HG02763 (cell line): ENCODE measurements around the gene FGD5.

ENCODE experiments used
- ATAC-seq: cut with Tn5 transposase; IDR thresholded peaks from one replicate; pipeline ENCODE4 v1.9.1; 2021; ENCODE audit warnings: mild to moderate bottlenecking, moderate library complexity; ENCODE audit not compliant: unreplicated experiment

Gene FGD5

DNA sequence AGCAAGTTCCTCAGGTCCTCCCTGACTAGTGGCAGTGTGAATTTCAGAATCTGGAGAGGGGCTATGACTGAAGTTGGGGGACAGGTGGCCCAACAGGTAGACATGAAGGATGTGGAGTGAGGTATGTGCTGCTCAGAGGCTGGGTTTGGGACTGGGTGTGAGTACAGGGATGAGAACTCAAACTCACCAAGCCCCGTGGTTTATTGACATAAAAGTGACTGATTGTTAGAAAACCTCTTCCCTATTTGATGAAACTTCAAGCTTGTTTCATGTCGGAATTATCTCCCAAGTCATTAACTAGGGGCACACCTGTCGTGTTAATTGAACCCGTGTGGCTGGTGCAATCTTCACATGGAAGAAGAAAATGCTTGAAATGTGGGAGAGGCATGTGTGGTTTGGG, 27.1 kb downstream of the FGD5 start:
- ATAC-seq = no peak

- ATAC-seq = no peak
These were observed 27.6 kb downstream of the FGD5 start for GRCh38 chr3:14846226-14846880.

DNA sequence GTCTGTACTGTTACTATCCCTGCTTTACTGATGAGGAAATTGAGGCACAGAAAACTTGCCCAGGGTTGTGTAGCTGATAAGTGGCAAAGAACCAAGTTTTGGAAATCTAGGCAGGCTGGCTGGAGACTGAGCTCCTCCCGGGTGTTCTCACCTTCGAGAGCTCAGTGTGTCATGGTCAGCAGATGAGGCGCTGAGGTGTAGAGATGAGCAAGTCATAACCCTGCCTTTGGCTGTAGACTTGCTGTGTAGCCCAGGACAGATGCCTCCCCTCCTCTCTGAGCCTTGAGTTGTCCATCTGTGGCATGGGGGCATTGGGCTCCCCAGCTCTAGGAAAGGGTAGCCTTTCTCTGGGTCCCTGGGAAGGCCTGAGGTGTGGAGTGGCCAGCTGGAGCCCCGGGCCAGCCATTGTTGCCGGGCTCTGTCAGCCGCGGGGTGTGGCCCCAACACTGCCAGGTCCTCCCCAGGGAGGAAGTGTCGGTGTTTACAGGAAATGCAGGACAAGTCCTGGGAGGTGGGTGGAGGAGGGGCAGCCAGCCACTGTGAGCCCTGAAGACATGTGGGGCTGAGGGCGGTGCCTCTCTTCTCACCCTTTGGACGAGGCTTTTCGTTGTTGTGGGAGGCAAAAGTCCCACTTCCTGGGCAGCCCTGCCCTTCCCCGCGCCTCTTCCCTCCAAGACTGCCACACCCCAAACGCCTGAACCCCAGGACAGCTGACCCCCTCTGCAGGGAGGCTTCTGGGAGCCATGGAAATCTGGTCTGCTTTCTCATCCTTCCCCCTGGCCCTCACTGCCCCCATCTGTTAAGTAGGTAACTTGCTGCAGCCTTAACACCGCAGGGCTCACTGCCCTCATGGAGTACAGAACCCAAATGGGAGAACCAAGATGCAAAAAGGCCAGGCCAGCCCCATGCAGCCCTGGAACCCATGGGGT, 29.1 kb downstream of the FGD5 start:
- no peak for ATAC-seq

DNA sequence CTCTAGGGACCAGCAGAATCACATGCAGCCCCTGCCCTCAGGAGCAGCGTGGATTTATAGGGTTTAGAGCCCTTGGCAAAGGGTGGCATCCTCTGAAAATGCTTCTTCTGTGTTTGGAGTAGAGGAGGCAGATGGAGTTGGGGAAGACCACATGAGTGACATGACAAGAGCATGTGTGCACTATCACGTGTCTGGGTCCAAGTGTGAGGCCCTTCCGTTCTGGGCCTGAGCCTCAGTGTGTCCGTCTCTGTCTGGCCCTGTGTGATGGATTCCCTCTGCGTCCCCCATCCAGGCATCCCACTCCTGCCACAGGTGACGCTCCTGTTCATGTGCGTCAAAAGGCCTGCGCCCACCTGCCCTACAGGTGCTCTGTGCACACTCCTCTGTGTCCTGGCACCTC, 30.1 kb downstream of the FGD5 start:
- no peak for ATAC-seq

DNA sequence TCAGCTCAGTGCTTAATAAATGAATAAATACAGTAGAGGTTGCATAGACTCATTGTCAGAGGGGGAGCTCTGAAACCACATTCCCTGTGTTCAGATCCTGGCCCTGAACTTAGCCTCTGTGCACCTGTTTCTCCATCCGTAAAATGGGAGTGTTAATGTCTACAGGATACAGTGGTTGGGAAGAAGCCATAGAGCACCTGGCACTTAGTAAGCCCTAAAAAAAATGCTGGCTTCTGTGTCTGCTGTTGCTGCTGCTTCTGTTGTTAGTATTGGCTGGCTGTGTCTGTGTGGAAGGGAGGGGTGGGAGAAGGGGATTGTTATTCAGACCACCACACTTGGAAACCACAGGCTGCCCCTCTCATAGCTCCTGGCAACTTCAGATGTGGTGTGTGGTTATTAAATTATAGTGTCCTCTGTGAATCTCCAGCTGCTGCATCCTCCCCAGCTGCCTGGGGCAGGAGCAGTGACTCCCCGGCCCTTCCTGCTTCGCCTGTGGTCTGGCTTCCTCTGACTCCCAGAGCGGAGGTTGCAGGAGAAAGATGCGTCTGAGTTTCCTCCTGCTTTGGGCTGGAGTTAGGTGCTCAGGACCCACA, 31.0 kb downstream of the FGD5 start:
- ATAC-seq = no peak

DNA sequence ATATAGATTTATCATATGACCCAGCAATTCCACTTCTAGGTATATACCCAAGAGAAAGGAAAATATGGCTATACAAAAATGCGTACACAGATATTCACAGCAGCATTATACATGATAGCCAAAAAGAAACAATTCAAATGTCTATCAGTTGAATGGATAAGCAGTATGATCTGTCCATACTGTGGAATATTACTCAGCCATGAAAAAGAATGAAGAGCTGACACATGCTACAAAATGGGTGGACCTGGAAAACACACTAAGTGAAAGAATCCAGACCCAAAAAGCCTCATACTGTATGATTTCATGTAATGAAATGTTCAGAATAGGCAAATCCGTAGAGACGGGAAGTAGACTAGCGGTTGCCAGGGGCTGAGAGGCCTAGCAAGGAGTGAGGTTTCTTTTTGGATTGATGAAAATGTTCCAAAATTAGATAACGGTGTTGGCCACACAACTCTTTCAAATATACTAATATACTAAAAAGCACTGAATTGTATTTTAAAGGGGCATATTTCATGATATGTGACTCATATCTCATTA, 33.4 kb downstream of the FGD5 start:
- no peak for ATAC-seq

GRCh38 chr3:14852717-14853116, 34.0 kb downstream of the FGD5 start:
- no peak for ATAC-seq

GRCh38 chr3:14853271-14853951, 34.6 kb downstream of the FGD5 start:
- no peak for ATAC-seq

GRCh38 chr3:14857506-14857905, 38.7 kb downstream of the FGD5 start:
- ATAC-seq = no peak

DNA sequence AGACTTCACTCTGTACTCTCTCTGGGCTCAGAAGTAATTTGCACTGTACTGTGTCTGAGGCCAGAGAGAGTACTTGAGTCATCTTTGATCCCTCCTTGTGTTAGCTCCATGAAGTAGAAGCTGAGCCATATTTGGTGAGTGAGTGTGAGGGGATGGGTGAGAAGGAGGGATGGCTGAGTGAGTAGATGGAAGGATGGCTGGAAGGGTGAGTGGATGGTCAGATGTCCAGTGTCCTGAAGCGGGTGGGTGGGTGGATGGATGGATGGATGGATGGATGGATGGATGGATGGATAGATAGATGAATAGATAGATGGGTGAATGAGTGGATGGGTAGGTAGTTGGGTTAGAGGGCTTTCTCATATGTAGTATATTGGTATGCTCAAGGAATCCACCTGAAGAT, 39.3 kb downstream of the FGD5 start:
- ATAC-seq = no peak

GRCh38 chr3:14859880-14860279, 41.1 kb downstream of the FGD5 start:
- no peak for ATAC-seq

DNA sequence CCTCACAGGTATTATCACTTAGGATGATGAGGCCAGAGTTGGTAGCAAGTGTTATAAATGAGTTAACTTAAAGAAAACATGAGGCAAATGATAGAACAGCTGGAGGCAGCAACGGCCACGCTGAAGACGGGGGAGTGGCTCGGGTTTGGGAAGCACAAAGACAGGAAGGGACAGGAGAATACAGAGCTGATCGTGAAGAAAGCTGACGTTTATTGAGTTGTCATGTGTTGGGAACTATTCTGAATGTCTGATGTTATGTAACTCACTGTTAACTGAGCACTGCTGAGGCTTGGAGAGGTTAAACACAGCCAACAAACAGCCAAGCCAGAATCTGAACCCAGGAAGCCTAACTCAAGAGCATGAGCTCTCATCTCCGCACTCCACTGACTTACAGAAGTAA, 42.3 kb downstream of the FGD5 start:
- no peak for ATAC-seq

GRCh38 chr3:14861446-14862302, 42.9 kb downstream of the FGD5 start:
- ATAC-seq = no peak

GRCh38 chr3:14862303-14862660, 43.5 kb downstream of the FGD5 start:
- no peak for ATAC-seq

- no peak for ATAC-seq
These were observed 44.0 kb downstream of the FGD5 start for GRCh38 chr3:14862661-14863230.

- no peak for ATAC-seq
These were observed 44.8 kb downstream of the FGD5 start for GRCh38 chr3:14863333-14864100.

DNA sequence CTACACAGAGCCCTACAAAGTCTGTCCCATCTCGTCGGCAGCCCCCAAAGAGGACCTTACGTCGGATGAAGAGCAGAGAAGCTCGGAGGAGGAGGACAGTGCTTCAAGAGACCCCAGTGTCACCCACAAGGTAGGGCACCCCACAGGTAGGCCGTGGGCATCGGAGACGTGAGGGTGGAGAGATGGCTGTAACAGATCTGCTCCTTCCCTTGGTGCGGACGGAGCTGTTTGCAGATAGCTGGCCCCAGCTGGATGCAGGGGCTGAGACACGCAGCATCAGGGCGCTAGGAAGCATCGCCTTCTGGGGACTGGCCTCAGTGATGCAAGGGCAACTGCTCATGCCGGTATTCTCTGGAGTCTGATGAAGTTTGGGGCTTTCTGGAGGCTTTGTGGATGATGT, 45.4 kb downstream of the FGD5 start:
- no peak for ATAC-seq

GRCh38 chr3:14866627-14867026, 47.9 kb downstream of the FGD5 start:
- no peak for ATAC-seq

GRCh38 chr3:14867936-14868570, 49.3 kb downstream of the FGD5 start:
- ATAC-seq = no peak
